Astrocyte (in vitro differentiated cells and primary cell): ENCODE data around the gene PDZD2. TPM values are rescaled to one million over a fixed set of nuclear protein-coding genes. Genes with fewer than 3 reads are reported as not detected.

ENCODE experiments used
- DNase-seq: peaks from one replicate; pipeline ENCODE4 v3.0.0-alpha.2; 2010; ENCODE audit warnings: low read depth
- FAIRE-seq: peaks from 2 replicates; lab custom pipeline; 2011; peaks lifted over from hg19 to GRCh38; lab: Jason Lieb, UNC
- H2AFZ ChIP-seq: 2 replicates; pipeline ENCODE4 v1.6.0; 2012; ENCODE audit warnings: low read depth, low read length, inconsistent platforms
- H3K27ac ChIP-seq: 2 replicates; pipeline ENCODE4 v1.5.1; 2011; ENCODE audit warnings: low read depth, low read length, inconsistent platforms
- H3K27me3 ChIP-seq: 2 replicates; pipeline ENCODE4 v1.6.0; 2011; ENCODE audit warnings: low read length, inconsistent platforms; ENCODE audit not compliant: insufficient read depth
- H3K36me3 ChIP-seq: 2 replicates; pipeline ENCODE4 v1.5.1; 2011; ENCODE audit warnings: low read length, inconsistent platforms; ENCODE audit not compliant: insufficient read depth
- H3K4me1 ChIP-seq: 2 replicates; pipeline ENCODE4 v1.5.1; 2011; ENCODE audit warnings: low read length, inconsistent platforms; ENCODE audit not compliant: insufficient read depth
- H3K4me2 ChIP-seq: 2 replicates; pipeline ENCODE4 v1.6.0; 2012; ENCODE audit warnings: low read length, inconsistent platforms
- H3K4me3 ChIP-seq: 2 replicates; pipeline ENCODE4 v1.5.1; 2011; ENCODE audit warnings: low read depth, mild to moderate bottlenecking, low read length, inconsistent platforms; ENCODE audit not compliant: insufficient read depth
- H3K79me2 ChIP-seq: 2 replicates; pipeline ENCODE4 v1.6.0; 2012; ENCODE audit warnings: mild to moderate bottlenecking, low read length, inconsistent platforms; ENCODE audit not compliant: insufficient read depth
- H3K9ac ChIP-seq: 2 replicates; pipeline ENCODE4 v1.6.0; 2012; ENCODE audit warnings: mild to moderate bottlenecking, low read length, inconsistent platforms
- H3K9me3 ChIP-seq: 2 replicates; pipeline ENCODE4 v1.5.1; 2012; ENCODE audit warnings: low read depth, mild to moderate bottlenecking, low read length, inconsistent platforms; ENCODE audit not compliant: insufficient read depth
- H4K20me1 ChIP-seq: 2 replicates; pipeline ENCODE4 v1.6.0; 2012; ENCODE audit warnings: low read length, inconsistent platforms; ENCODE audit not compliant: insufficient read depth
- H3K27ac Mint-ChIP-seq: one replicate; pipeline ENCODE4 v1.8.0; 2021; ENCODE audit warnings: mild to moderate bottlenecking, mixed read lengths; ENCODE audit not compliant: unreplicated experiment
- H3K27me3 Mint-ChIP-seq: one replicate; pipeline ENCODE4 v1.8.0; 2021; ENCODE audit warnings: low read depth, mixed read lengths; ENCODE audit not compliant: unreplicated experiment
- H3K36me3 Mint-ChIP-seq: one replicate; pipeline ENCODE4 v1.8.0; 2021; ENCODE audit warnings: low read depth, mixed read lengths; ENCODE audit not compliant: unreplicated experiment
- H3K4me1 Mint-ChIP-seq: one replicate; pipeline ENCODE4 v1.8.0; 2021; ENCODE audit warnings: low read depth, mixed read lengths; ENCODE audit not compliant: unreplicated experiment
- H3K4me3 Mint-ChIP-seq: one replicate; pipeline ENCODE4 v1.8.0; 2021; ENCODE audit warnings: mild to moderate bottlenecking, moderate library complexity, mixed read lengths; ENCODE audit not compliant: unreplicated experiment
- H3K9me3 Mint-ChIP-seq: one replicate; pipeline ENCODE4 v1.8.0; 2021; ENCODE audit warnings: mild to moderate bottlenecking, mixed read lengths; ENCODE audit not compliant: unreplicated experiment
- CTCF ChIP-seq: IDR thresholded peaks from 2 replicates; pipeline ENCODE4 v1.5.1; 2011; ENCODE audit warnings: low read depth, mild to moderate bottlenecking, inconsistent platforms, low read length, moderate library complexity; ENCODE audit not compliant: insufficient read depth
- EZH2 ChIP-seq: IDR thresholded peaks from 2 replicates; pipeline ENCODE4 v1.6.1; 2012; ENCODE audit warnings: mild to moderate bottlenecking, low read length, inconsistent platforms; ENCODE audit not compliant: insufficient read depth
- total RNA-seq: library from RNA; stranded (reverse); gene quantifications from 2 replicates; pipeline ENCODE4 v1.2.1, GENCODE V29; 2021

Gene PDZD2
- total RNA-seq, 1 donor from 2014 or later = 10.3 TPM

DNA sequence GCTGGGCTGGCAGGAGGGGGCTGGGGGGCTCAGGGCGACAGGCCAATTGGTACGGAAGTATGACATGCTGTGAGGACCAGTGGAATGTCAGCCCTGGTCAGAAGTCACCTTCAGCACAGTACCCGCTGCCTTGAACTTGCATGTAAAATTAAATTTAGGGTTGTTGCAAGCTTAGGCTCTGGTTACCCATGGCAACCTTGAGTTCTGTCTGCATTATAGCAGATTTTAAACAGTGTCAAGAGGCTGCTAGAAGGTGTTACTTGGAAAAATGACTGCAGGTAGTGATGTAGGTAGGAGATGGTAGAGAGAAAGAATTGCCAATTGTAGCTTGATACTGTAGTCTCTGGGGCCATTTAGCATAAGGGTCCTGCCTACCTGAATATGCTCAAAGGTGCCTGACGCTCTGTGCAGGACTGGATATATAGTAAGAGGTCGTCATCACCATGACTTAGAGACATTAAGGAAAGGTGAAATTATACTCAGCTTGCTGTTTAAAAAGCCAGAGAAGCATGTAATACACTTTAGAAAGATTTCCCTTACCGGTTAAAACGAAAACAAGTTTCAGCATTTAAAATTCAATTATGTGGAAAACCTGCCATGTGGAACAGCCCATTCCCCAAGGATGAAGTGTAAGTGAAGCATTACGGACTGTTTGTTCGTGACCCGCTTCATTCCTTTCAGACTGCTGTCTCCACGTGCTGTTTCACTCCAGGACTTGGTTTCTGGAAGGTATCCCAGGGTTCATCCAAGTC, 169.0 kb downstream of the PDZD2 start:
- no peak overlapping the region for H2AFZ ChIP-seq
- H3K4me3 ChIP-seq = no peak overlapping the region
- H3K27me3 ChIP-seq = peaks cover 9% of the 10 kb centered on the region
- no peaks in the 10 kb centered on the region for H3K79me2 ChIP-seq
- peaks cover 7% of the 10 kb centered on the region for H3K4me1 ChIP-seq
- H3K27ac Mint-ChIP-seq = no peak overlapping the region
- TF ChIP-seq CTCF (no peak), EZH2 (no peak)
- no peaks in the 10 kb centered on the region for H3K36me3 Mint-ChIP-seq
- H3K9ac ChIP-seq = no peak overlapping the region
- H3K4me3 Mint-ChIP-seq = no peak overlapping the region
- peaks cover 14% of the 10 kb centered on the region for H3K27me3 Mint-ChIP-seq
- peaks cover 3% of the 10 kb centered on the region for H3K4me1 Mint-ChIP-seq
- H3K36me3 ChIP-seq = no peaks in the 10 kb centered on the region
- H4K20me1 ChIP-seq = no peaks in the 10 kb centered on the region
- FAIRE-seq (no peak), DNase-seq (no peak)
- no peaks in the 10 kb centered on the region for H3K9me3 Mint-ChIP-seq
- H3K9me3 ChIP-seq = no peaks in the 10 kb centered on the region
- no peak overlapping the region for H3K27ac ChIP-seq
- no peak overlapping the region for H3K4me2 ChIP-seq

- Mint-ChIP-seq H3K4me3 (no peak overlapping the region), H3K36me3 (no peaks in the 10 kb centered on the region), H3K27ac (no peak overlapping the region), H3K27me3 (peaks cover 14% of the 10 kb centered on the region), H3K4me1 (peaks cover 3% of the 10 kb centered on the region), H3K9me3 (no peaks in the 10 kb centered on the region)
- H3K27me3 ChIP-seq = peaks cover 9% of the 10 kb centered on the region
- peaks cover 7% of the 10 kb centered on the region for H3K4me1 ChIP-seq
- no peaks in the 10 kb centered on the region for H3K36me3 ChIP-seq
- peak; percentile 54 for DNase-seq
- peak overlapping the region; percentile 11 for H3K4me3 ChIP-seq
- FAIRE-seq = peak; percentile 78
- no peak overlapping the region for H3K27ac ChIP-seq
- peak overlapping the region; percentile 79 for H3K4me2 ChIP-seq
- TF ChIP-seq CTCF (peak; percentile 72), EZH2 (no peak)
- H2AFZ ChIP-seq = peak overlapping the region; percentile 37
- H3K9ac ChIP-seq = peak overlapping the region; percentile 39
- no peaks in the 10 kb centered on the region for H3K9me3 ChIP-seq
- no peaks in the 10 kb centered on the region for H3K79me2 ChIP-seq
- no peaks in the 10 kb centered on the region for H4K20me1 ChIP-seq
These were observed 170.3 kb downstream of the PDZD2 start for GRCh38 chr5:31809050-31809870.
